ENCODE measurements around the gene SFT2D1.
"Not testable (repeated sequence)": the region's sequence is repeated elsewhere in the genome, so short reads cannot be mapped to it uniquely, and the experiment has no call there.

SFT2D1 gene

DNA sequence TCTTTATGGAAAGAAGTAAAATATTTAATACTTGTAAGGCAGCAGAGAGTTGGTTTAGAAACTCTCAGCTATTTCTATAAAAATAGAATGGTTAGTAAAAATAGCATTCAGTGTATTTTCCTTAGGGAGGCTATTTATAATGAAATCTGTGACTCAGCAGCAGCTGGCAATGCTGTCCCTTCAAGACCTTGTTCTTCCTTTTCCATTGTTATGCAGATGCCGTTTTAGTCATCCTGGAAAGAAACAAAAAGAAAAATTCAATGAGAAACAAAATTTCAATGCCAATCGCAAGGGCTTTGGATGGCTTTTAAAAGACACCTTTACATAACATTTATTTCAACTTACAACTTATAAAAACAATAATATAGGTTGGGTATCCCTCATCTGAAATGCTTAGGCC is 22.9 kb upstream of the SFT2D1 start:
- H3K9me3 ChIP-seq (ENCODE audit: control insufficient read depth in 5 of 5, low read length in 5 of 5): no peaks in the 10 kb centered on the region
- no peak overlapping the region for H3K27ac ChIP-seq (ENCODE audit: low read depth, low read length)
- H3K9ac ChIP-seq (ENCODE audit: low read length in 5 of 5): no peak overlapping the region
- H3K27me3 ChIP-seq (ENCODE audit: control insufficient read depth in 5 of 5, insufficient read depth in 4 of 5, low read length in 5 of 5): no peaks in the 10 kb centered on the region
- H3K4me3 ChIP-seq (ENCODE audit: low read depth in 1 of 5, low read length in 5 of 5): no peak overlapping the region
- peaks cover 0 to 33% (median 18%) of the 10 kb centered on the region in 5 donors for H3K4me1 ChIP-seq (ENCODE audit: control insufficient read depth in 5 of 5, insufficient read depth in 5 of 5, low read length in 5 of 5)
- peaks cover 14 to 35% (median 25%) of the 10 kb centered on the region in 5 donors for H3K36me3 ChIP-seq (ENCODE audit: control insufficient read depth in 5 of 5, insufficient read depth in 5 of 5, low read length in 5 of 5)

GRCh38 chr6:166364456-166364855 is 22.1 kb upstream of the SFT2D1 start:
- Histone ChIP-seq H3K27ac (ENCODE audit: low read depth, low read length) (no peak overlapping the region), H3K36me3 (ENCODE audit: control insufficient read depth in 5 of 5, insufficient read depth in 5 of 5, low read length in 5 of 5) (peaks cover 14 to 32% (median 24%) of the 10 kb centered on the region in 5 donors), H3K4me3 (ENCODE audit: low read depth in 1 of 5, low read length in 5 of 5) (no peak overlapping the region), H3K27me3 (ENCODE audit: control insufficient read depth in 5 of 5, insufficient read depth in 4 of 5, low read length in 5 of 5) (no peaks in the 10 kb centered on the region), H3K4me1 (ENCODE audit: control insufficient read depth in 5 of 5, insufficient read depth in 5 of 5, low read length in 5 of 5) (peaks cover 0 to 40% (median 20%) of the 10 kb centered on the region in 5 donors), H3K9me3 (ENCODE audit: control insufficient read depth in 5 of 5, low read length in 5 of 5) (no peaks in the 10 kb centered on the region), H3K9ac (ENCODE audit: low read length in 5 of 5) (peak overlapping the region in 1 of 5 donors; percentile 41)

DNA sequence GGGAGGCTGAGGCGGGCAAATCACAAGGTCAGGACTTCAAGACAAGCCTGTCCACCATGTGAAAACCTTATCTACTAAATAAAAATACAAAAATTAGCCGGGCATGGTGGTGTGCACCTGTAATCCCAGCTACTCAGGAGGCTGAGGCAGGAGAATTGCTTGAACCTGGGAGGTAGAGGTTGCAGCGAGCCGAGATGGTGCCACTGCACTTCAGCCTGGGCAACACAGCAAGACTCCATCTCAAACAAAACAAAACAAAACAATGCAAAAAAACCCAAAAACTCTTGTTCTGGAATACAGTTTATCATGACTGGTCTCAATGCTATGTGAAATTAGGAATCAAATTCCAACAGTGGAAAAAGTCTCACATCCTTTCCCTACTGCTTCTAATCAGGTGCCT is 20.1 kb upstream of the SFT2D1 start:
- H3K9me3 ChIP-seq (ENCODE audit: control insufficient read depth in 5 of 5, low read length in 5 of 5); H3K4me3 ChIP-seq (ENCODE audit: low read depth in 1 of 5, low read length in 5 of 5); H3K9ac ChIP-seq (ENCODE audit: low read length in 5 of 5); H3K27me3 ChIP-seq (ENCODE audit: control insufficient read depth in 5 of 5, insufficient read depth in 4 of 5, low read length in 5 of 5); H3K27ac ChIP-seq (ENCODE audit: low read depth, low read length): not testable (repeated sequence)
- H3K36me3 ChIP-seq (ENCODE audit: control insufficient read depth in 5 of 5, insufficient read depth in 5 of 5, low read length in 5 of 5): peaks cover 14 to 27% (median 24%) of the 10 kb centered on the region in 5 donors
- peaks cover 0 to 40% (median 20%) of the 10 kb centered on the region in 5 donors for H3K4me1 ChIP-seq (ENCODE audit: control insufficient read depth in 5 of 5, insufficient read depth in 5 of 5, low read length in 5 of 5)

DNA sequence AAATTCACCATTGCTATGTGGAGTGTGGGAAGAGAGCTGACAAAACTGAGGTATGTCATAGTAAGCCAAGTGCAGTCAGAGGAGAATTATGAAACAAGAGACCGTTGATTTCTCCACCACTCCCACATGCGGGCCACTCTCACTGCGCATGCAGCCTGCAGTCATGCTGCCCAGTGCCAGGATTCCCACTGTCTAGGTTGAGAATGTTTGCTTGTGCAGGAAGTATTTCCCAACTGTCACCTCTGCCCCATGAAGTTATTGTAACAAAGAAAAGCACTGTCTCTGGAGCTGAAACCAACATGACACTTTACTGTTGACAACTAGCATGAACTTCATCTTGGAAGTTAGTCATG is 18.7 kb upstream of the SFT2D1 start:
- Histone ChIP-seq H3K9me3 (ENCODE audit: control insufficient read depth in 5 of 5, low read length in 5 of 5) (no peaks in the 10 kb centered on the region), H3K27ac (ENCODE audit: low read depth, low read length) (peak overlapping the region; percentile 87)

DNA sequence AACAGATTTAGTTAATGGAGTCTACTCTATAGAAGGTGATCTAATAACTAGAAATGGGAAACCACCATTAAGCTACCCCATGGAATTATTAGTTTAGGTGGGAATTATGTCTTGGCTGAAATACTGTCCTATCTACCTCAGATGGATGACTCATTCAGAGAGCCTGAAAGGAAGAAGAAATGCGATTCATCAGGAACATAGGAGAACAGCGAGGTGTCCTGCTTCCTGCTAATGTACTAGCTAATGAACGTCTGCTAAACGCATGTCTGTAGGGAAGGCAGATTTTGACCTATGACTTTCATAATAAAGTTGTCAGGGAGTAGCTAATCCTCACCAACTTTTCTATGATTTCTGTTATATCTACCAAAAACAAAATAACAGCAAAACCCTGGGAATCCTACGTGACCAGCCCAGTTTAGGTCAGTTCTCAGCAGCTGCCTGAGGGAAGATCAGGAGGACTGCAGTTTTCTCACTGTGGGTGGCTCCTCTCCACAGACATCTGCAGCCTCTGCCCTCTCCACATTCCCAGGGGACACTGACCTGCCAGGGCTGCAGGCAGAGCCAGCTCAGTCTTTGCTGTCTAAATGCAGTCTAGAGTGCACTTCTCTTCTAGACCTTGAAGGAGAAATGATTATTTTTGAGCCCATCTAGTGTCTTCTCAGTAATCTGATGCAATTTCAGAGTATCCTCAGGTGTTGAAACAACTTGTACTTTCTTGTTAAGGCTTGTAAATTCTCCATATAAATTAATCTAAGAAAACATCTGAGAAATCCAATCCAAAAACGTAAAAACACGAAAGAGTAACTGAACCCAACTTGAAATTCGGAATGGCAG is 18.1 kb upstream of the SFT2D1 start:
- Histone ChIP-seq H3K27me3 (ENCODE audit: control insufficient read depth in 5 of 5, insufficient read depth in 4 of 5, low read length in 5 of 5) (no peaks in the 10 kb centered on the region), H3K9ac (ENCODE audit: low read length in 5 of 5) (peak overlapping the region in 3 of 5 donors; percentile 28 to 72 (median 65)), H3K27ac (ENCODE audit: low read depth, low read length) (peak overlapping the region; percentile 87), H3K4me3 (ENCODE audit: low read depth in 1 of 5, low read length in 5 of 5) (peak overlapping the region in 1 of 5 donors; percentile 50), H3K9me3 (ENCODE audit: control insufficient read depth in 5 of 5, low read length in 5 of 5) (no peaks in the 10 kb centered on the region), H3K4me1 (ENCODE audit: control insufficient read depth in 5 of 5, insufficient read depth in 5 of 5, low read length in 5 of 5) (peaks cover 0 to 33% (median 23%) of the 10 kb centered on the region in 5 donors), H3K36me3 (ENCODE audit: control insufficient read depth in 5 of 5, insufficient read depth in 5 of 5, low read length in 5 of 5) (peaks cover 9 to 27% (median 14%) of the 10 kb centered on the region in 5 donors)

More for the DNA sequence above, 18.7 kb upstream of the SFT2D1 start:
- Histone ChIP-seq H3K36me3 (ENCODE audit: control insufficient read depth in 5 of 5, insufficient read depth in 5 of 5, low read length in 5 of 5) (peaks cover 10 to 27% (median 20%) of the 10 kb centered on the region in 5 donors), H3K27me3 (ENCODE audit: control insufficient read depth in 5 of 5, insufficient read depth in 4 of 5, low read length in 5 of 5) (no peaks in the 10 kb centered on the region), H3K9ac (ENCODE audit: low read length in 5 of 5) (no peak overlapping the region), H3K4me1 (ENCODE audit: control insufficient read depth in 5 of 5, insufficient read depth in 5 of 5, low read length in 5 of 5) (peaks cover 0 to 34% (median 20%) of the 10 kb centered on the region in 5 donors), H3K4me3 (ENCODE audit: low read depth in 1 of 5, low read length in 5 of 5) (peak overlapping the region in 1 of 5 donors; percentile 50)

GRCh38 chr6:166355552-166355951 is 13.2 kb upstream of the SFT2D1 start:
- H3K9ac ChIP-seq (ENCODE audit: low read length in 5 of 5): no peak overlapping the region
- H3K27me3 ChIP-seq (ENCODE audit: control insufficient read depth in 5 of 5, insufficient read depth in 4 of 5, low read length in 5 of 5): no peaks in the 10 kb centered on the region
- H3K36me3 ChIP-seq (ENCODE audit: control insufficient read depth in 5 of 5, insufficient read depth in 5 of 5, low read length in 5 of 5): no peaks in the 10 kb centered on the region
- H3K4me1 ChIP-seq (ENCODE audit: control insufficient read depth in 5 of 5, insufficient read depth in 5 of 5, low read length in 5 of 5): peaks cover 0 to 18% (median 10%) of the 10 kb centered on the region in 5 donors
- H3K27ac ChIP-seq (ENCODE audit: low read depth, low read length): no peak overlapping the region
- no peak overlapping the region for H3K4me3 ChIP-seq (ENCODE audit: low read depth in 1 of 5, low read length in 5 of 5)
- no peaks in the 10 kb centered on the region for H3K9me3 ChIP-seq (ENCODE audit: control insufficient read depth in 5 of 5, low read length in 5 of 5)

- Histone ChIP-seq H3K27ac (ENCODE audit: low read depth, low read length) (no peak overlapping the region), H3K4me1 (ENCODE audit: control insufficient read depth in 5 of 5, insufficient read depth in 5 of 5, low read length in 5 of 5) (peaks cover 0 to 12% (median 5%) of the 10 kb centered on the region in 5 donors), H3K9ac (ENCODE audit: low read length in 5 of 5) (no peak overlapping the region), H3K9me3 (ENCODE audit: control insufficient read depth in 5 of 5, low read length in 5 of 5) (peaks cover 0 to 1% (median 0%) of the 10 kb centered on the region in 5 donors), H3K4me3 (ENCODE audit: low read depth in 1 of 5, low read length in 5 of 5) (no peak overlapping the region), H3K27me3 (ENCODE audit: control insufficient read depth in 5 of 5, insufficient read depth in 4 of 5, low read length in 5 of 5) (no peaks in the 10 kb centered on the region), H3K36me3 (ENCODE audit: control insufficient read depth in 5 of 5, insufficient read depth in 5 of 5, low read length in 5 of 5) (no peaks in the 10 kb centered on the region)
These were observed 12.6 kb upstream of the SFT2D1 start for GRCh38 chr6:166354965-166355364.

- peaks cover 0 to 8% (median under 1%) of the 10 kb centered on the region in 5 donors for H3K4me1 ChIP-seq (ENCODE audit: control insufficient read depth in 5 of 5, insufficient read depth in 5 of 5, low read length in 5 of 5)
- H3K36me3 ChIP-seq (ENCODE audit: control insufficient read depth in 5 of 5, insufficient read depth in 5 of 5, low read length in 5 of 5): no peaks in the 10 kb centered on the region
- no peak overlapping the region for H3K4me3 ChIP-seq (ENCODE audit: low read depth in 1 of 5, low read length in 5 of 5)
- no peak overlapping the region for H3K9ac ChIP-seq (ENCODE audit: low read length in 5 of 5)
- H3K9me3 ChIP-seq (ENCODE audit: control insufficient read depth in 5 of 5, low read length in 5 of 5): peaks cover 0 to 5% (median 0%) of the 10 kb centered on the region in 5 donors
- no peak overlapping the region for H3K27ac ChIP-seq (ENCODE audit: low read depth, low read length)
- H3K27me3 ChIP-seq (ENCODE audit: control insufficient read depth in 5 of 5, insufficient read depth in 4 of 5, low read length in 5 of 5): no peaks in the 10 kb centered on the region
These were observed 11.8 kb upstream of the SFT2D1 start for GRCh38 chr6:166354143-166354542.

DNA sequence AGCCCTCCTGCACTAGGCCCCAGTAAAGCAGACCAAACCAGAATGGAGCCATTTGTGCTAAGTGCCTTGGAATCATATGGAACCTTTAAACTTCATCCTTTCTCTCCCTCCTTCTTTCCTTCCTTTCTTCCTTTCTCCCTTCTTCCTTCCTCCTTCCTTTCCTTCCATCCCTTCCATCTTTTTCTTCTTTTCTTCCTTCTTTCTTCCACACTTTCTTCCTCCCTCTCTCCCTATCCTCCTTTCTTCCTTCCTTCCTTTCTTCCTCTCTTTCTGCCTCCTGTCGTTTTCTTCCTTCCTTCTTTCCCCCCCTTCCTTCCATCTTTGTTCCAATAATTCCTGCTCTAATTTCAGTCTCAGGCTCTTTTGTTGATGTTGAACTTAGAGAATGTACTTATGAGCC is 11.2 kb upstream of the SFT2D1 start:
- no peak overlapping the region for H3K4me3 ChIP-seq (ENCODE audit: low read depth in 1 of 5, low read length in 5 of 5)
- no peak overlapping the region for H3K27ac ChIP-seq (ENCODE audit: low read depth, low read length)
- peaks cover 0 to 13% (median 7%) of the 10 kb centered on the region in 5 donors for H3K4me1 ChIP-seq (ENCODE audit: control insufficient read depth in 5 of 5, insufficient read depth in 5 of 5, low read length in 5 of 5)
- H3K36me3 ChIP-seq (ENCODE audit: control insufficient read depth in 5 of 5, insufficient read depth in 5 of 5, low read length in 5 of 5): no peaks in the 10 kb centered on the region
- no peaks in the 10 kb centered on the region for H3K27me3 ChIP-seq (ENCODE audit: control insufficient read depth in 5 of 5, insufficient read depth in 4 of 5, low read length in 5 of 5)
- no peak overlapping the region for H3K9ac ChIP-seq (ENCODE audit: low read length in 5 of 5)
- H3K9me3 ChIP-seq (ENCODE audit: control insufficient read depth in 5 of 5, low read length in 5 of 5): peaks cover 0 to 5% (median 0%) of the 10 kb centered on the region in 5 donors

- H3K27me3 ChIP-seq (ENCODE audit: control insufficient read depth in 5 of 5, insufficient read depth in 4 of 5, low read length in 5 of 5): no peaks in the 10 kb centered on the region
- no peak overlapping the region for H3K9ac ChIP-seq (ENCODE audit: low read length in 5 of 5)
- H3K4me1 ChIP-seq (ENCODE audit: control insufficient read depth in 5 of 5, insufficient read depth in 5 of 5, low read length in 5 of 5): peaks cover 0 to 11% (median 8%) of the 10 kb centered on the region in 5 donors
- H3K36me3 ChIP-seq (ENCODE audit: control insufficient read depth in 5 of 5, insufficient read depth in 5 of 5, low read length in 5 of 5): no peaks in the 10 kb centered on the region
- peaks cover 0 to 5% (median 0%) of the 10 kb centered on the region in 5 donors for H3K9me3 ChIP-seq (ENCODE audit: control insufficient read depth in 5 of 5, low read length in 5 of 5)
- H3K4me3 ChIP-seq (ENCODE audit: low read depth in 1 of 5, low read length in 5 of 5): no peak overlapping the region
- no peak overlapping the region for H3K27ac ChIP-seq (ENCODE audit: low read depth, low read length)
These were observed 10.6 kb upstream of the SFT2D1 start for GRCh38 chr6:166352923-166353322.

Measured in subcutaneous abdominal adipose tissue (tissue), 5 donors.